Stimulated activated memory B cell treated with anti-CD40 and anti-IgM and Interleukin-4, amounts not matched to agents 10 μg/mL and 1 μg/mL and 100 μg/mL, for 72 hours (primary cell): ENCODE data around the gene HAND1.
A peak's percentile ranks its signal among the peaks of the same experiment; 100 is the strongest.

Experiments
- ATAC-seq: fragments of 150-1000 bp; cut with Tn5 transposase; 2 replicates; pipeline ENCODE4 v1.10.0; 2021
- H3K27ac Mint-ChIP-seq: one replicate; pipeline ENCODE4 v1.8.0; 2022; ENCODE audit warnings: mild to moderate bottlenecking, mixed read lengths
- H3K27me3 Mint-ChIP-seq: one replicate; pipeline ENCODE4 v1.8.0; 2022; ENCODE audit warnings: mixed read lengths
- H3K36me3 Mint-ChIP-seq: one replicate; pipeline ENCODE4 v1.8.0; 2022; ENCODE audit warnings: mixed read lengths
- H3K4me1 Mint-ChIP-seq: one replicate; pipeline ENCODE4 v1.8.0; 2022; ENCODE audit warnings: mixed read lengths
- H3K4me3 Mint-ChIP-seq: one replicate; pipeline ENCODE4 v1.8.0; 2022; ENCODE audit warnings: mild to moderate bottlenecking, moderate library complexity, mixed read lengths
- H3K9me3 Mint-ChIP-seq: one replicate; pipeline ENCODE4 v1.8.0; 2022; ENCODE audit warnings: mixed read lengths

The HAND1 gene

DNA sequence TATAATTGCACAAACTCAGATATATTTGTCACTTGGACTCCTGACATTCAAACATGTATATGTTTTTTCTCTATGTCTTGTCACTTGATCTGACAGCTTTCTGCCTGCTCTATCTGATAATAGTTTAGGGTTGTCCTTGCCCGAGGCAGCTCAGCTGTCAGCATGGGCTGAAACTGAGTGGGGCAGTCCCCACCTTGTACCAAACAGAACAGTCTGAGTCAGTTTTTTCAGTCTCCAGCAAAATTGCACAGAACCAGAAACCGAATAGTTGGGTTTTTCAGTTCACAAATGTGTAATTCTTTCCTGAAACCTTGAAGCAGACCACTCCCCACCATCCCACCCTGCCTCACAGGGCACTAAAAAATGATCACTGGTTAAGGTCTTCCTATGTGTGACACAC is 9.5 kb upstream of the HAND1 start:
- Mint-ChIP-seq H3K4me1 (peaks cover 13% of the 10 kb centered on the region), H3K4me3 (no peak overlapping the region), H3K9me3 (no peaks in the 10 kb centered on the region), H3K36me3 (no peaks in the 10 kb centered on the region), H3K27ac (no peak overlapping the region), H3K27me3 (peaks cover 73% of the 10 kb centered on the region)
- peak; percentile 89 for ATAC-seq

DNA sequence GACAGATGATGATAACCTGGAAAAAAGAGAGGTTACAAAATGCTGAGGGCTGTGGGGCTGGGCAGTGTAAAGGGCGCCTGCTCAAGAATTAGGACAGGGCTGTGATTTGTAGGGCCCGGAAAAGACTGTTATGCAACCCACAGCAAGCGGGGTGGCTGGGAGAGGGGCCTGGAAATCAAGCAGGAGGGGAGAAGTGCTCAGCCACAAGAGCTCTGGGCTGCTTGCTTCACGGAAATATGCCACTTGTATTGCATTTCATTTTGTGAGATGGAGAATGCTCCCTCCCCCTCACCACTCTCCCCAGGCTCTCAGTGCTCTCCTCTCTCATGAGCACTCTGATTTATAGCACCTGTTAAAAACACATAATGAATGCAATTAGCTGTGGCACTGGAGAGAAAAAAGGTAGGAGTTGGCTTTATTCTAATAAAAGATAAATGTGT is 8.4 kb upstream of the HAND1 start:
- H3K4me1 Mint-ChIP-seq: peaks cover 17% of the 10 kb centered on the region
- no peak overlapping the region for H3K27ac Mint-ChIP-seq
- peaks cover 74% of the 10 kb centered on the region for H3K27me3 Mint-ChIP-seq
- H3K36me3 Mint-ChIP-seq: no peaks in the 10 kb centered on the region
- no peaks in the 10 kb centered on the region for H3K9me3 Mint-ChIP-seq
- no peak overlapping the region for H3K4me3 Mint-ChIP-seq
- no peak for ATAC-seq

DNA sequence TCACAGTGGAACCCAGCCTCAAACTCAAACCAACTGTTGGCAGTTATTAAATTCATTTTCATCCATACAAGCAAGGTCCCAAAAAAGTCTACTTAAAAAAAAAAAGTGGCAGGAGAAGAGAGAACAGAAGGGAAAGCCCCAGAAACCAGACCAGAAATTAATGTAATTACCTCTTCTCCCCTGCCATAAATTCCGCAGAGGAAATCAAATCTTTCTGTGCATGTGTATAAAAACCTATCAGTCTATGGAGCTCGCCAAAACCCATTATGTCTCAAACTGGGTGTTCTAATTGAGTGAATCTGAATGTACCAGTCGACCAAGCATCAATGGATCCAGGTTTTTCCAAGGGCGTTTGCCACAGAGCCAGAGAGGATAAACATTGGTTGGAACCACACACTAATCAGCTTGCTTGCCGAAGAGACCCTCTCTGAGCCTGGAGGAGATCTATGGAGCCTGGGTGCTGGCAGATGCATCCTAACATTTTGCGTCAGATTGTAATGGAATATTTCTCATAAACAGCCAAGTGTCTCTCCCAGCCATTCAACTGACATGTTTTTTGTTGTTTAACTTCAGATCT is 7.9 kb upstream of the HAND1 start:
- no peak for ATAC-seq
- H3K27ac Mint-ChIP-seq: no peak overlapping the region
- H3K4me3 Mint-ChIP-seq: no peak overlapping the region
- peaks cover 17% of the 10 kb centered on the region for H3K4me1 Mint-ChIP-seq
- H3K36me3 Mint-ChIP-seq: no peaks in the 10 kb centered on the region
- H3K9me3 Mint-ChIP-seq: no peaks in the 10 kb centered on the region
- H3K27me3 Mint-ChIP-seq: peaks cover 78% of the 10 kb centered on the region

- Mint-ChIP-seq H3K27ac (no peak overlapping the region), H3K4me1 (peaks cover 17% of the 10 kb centered on the region), H3K36me3 (no peaks in the 10 kb centered on the region), H3K4me3 (no peak overlapping the region), H3K9me3 (no peaks in the 10 kb centered on the region), H3K27me3 (peaks cover 84% of the 10 kb centered on the region)
- no peak for ATAC-seq
Measured at GRCh38 chr5:154485096-154485491, 7.1 kb upstream of the HAND1 start.

- no peak for ATAC-seq
- Mint-ChIP-seq H3K36me3 (no peaks in the 10 kb centered on the region), H3K4me3 (no peak overlapping the region), H3K4me1 (peaks cover 20% of the 10 kb centered on the region), H3K27ac (no peak overlapping the region), H3K9me3 (no peaks in the 10 kb centered on the region), H3K27me3 (peaks cover 84% of the 10 kb centered on the region)
Measured at GRCh38 chr5:154484393-154485095, 6.5 kb upstream of the HAND1 start.

GRCh38 chr5:154483654-154484392 is 5.8 kb upstream of the HAND1 start:
- Mint-ChIP-seq H3K27ac (no peak overlapping the region), H3K9me3 (no peaks in the 10 kb centered on the region), H3K36me3 (no peaks in the 10 kb centered on the region), H3K4me3 (no peak overlapping the region), H3K4me1 (peaks cover 24% of the 10 kb centered on the region), H3K27me3 (peaks cover 88% of the 10 kb centered on the region)
- ATAC-seq: no peak

GRCh38 chr5:154482528-154483449 is 4.8 kb upstream of the HAND1 start:
- Mint-ChIP-seq H3K27ac (no peak overlapping the region), H3K9me3 (no peaks in the 10 kb centered on the region)

DNA sequence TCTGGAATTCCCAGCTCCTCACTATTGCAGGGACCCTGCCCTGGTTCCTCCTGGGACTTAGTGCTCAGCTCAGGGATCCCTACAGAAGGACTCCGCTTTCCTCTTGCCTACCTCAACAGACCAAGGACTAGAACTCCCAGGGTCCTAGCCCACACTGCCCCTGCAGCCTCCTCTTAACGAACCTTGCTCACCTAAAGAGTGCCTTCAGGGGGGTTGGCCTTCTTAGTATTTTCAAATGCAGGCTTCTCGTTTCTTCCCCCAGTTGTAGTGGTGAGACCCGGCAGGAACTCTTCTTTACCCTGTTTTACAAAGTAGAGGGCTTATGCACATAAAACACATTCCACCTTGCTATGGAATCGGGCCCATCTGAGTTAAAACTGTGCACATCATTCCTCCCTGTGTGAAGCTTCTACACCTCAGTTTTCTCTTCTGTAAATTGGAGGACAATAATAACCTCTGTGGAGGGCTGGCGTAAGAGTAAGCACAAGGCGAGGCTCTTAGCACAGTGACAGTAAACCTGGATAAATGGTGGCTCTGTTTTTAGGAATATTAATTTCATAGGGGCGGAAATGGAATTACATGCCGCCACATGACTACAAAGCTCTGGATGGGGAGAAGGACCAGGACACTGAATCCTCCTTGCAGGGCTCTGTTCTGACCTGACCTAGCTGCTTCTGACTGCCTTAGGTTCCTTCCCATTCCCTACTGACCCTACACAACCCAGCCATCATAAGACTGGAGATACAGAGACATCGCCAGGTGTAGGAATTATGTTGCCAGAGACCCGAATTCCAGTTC is 3.8 kb upstream of the HAND1 start:
- H3K36me3 Mint-ChIP-seq: no peaks in the 10 kb centered on the region
- peaks cover 4% of the 10 kb centered on the region for H3K9me3 Mint-ChIP-seq
- H3K4me3 Mint-ChIP-seq: no peak overlapping the region
- H3K4me1 Mint-ChIP-seq: peaks cover 28% of the 10 kb centered on the region
- H3K27me3 Mint-ChIP-seq: peaks cover 92% of the 10 kb centered on the region
- ATAC-seq: no peak
- H3K27ac Mint-ChIP-seq: no peak overlapping the region

More at GRCh38 chr5:154482528-154483449, 4.8 kb upstream of the HAND1 start:
- no peaks in the 10 kb centered on the region for H3K36me3 Mint-ChIP-seq
- ATAC-seq: no peak
- H3K4me3 Mint-ChIP-seq: no peak overlapping the region
- peaks cover 87% of the 10 kb centered on the region for H3K27me3 Mint-ChIP-seq
- peaks cover 24% of the 10 kb centered on the region for H3K4me1 Mint-ChIP-seq

DNA sequence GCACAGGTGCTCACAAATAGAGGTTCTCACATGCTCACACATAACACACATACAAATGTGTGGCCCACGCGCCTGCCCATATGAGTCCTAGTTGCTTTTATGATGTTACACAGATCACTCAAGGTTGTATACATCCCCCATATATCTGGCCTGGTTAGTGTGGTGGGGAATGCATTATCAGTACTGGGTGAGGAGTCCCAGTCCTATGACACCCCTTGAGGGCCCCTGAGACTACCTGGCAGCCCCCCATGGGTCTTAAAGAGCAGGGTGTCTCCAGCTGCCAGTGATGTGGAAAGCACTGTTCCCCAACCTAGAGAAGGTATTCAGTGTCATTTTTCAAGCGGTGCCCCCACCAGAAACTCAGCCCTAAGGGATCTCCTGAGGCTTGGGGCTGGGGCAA is 2.8 kb upstream of the HAND1 start:
- Mint-ChIP-seq H3K36me3 (no peaks in the 10 kb centered on the region), H3K27ac (no peak overlapping the region), H3K4me3 (no peak overlapping the region), H3K4me1 (peaks cover 35% of the 10 kb centered on the region), H3K27me3 (peaks cover 92% of the 10 kb centered on the region), H3K9me3 (peaks cover 4% of the 10 kb centered on the region)
- ATAC-seq: no peak

DNA sequence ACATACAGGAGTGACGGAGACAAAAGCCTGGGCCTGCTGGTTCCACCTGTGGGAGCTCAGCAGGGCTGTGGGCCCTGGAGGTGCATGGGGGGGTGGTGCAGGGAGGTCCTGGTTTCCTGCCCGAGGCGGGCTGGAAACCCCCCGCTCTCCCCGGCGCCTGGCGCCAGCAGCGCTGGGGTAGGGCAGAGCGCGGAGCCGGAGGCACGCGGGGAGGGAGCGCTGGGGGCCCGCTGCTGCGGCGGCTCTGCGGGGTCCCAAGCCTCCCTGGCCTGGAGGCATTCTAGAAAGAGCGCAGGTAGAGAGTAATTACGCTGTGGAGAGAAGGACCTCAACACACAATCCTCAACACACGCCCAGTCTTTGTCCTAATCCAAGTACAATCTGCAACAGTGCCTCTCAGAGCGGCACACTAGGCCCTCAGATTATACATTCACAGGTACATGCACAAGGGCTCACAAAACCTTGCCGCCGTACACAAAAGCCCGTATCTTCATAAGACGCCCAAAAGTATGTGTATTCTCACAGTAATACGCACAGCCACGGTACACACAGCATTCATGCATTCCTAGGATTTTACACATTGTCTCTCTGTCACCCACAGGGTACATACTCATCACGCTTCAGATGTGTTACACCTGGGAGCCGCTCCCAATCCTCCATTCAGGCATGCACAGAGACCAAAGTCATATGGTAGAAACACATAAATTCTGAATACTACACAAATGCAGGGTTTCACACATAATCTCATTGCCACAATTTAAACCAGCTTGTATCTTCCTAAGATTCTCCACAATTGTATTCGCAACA is 2.1 kb upstream of the HAND1 start:
- peaks cover under 1% of the 10 kb centered on the region for H3K36me3 Mint-ChIP-seq
- no peak overlapping the region for H3K27ac Mint-ChIP-seq
- ATAC-seq: no peak
- peaks cover 4% of the 10 kb centered on the region for H3K9me3 Mint-ChIP-seq
- H3K27me3 Mint-ChIP-seq: peaks cover 92% of the 10 kb centered on the region
- H3K4me3 Mint-ChIP-seq: no peak overlapping the region
- peaks cover 37% of the 10 kb centered on the region for H3K4me1 Mint-ChIP-seq

DNA sequence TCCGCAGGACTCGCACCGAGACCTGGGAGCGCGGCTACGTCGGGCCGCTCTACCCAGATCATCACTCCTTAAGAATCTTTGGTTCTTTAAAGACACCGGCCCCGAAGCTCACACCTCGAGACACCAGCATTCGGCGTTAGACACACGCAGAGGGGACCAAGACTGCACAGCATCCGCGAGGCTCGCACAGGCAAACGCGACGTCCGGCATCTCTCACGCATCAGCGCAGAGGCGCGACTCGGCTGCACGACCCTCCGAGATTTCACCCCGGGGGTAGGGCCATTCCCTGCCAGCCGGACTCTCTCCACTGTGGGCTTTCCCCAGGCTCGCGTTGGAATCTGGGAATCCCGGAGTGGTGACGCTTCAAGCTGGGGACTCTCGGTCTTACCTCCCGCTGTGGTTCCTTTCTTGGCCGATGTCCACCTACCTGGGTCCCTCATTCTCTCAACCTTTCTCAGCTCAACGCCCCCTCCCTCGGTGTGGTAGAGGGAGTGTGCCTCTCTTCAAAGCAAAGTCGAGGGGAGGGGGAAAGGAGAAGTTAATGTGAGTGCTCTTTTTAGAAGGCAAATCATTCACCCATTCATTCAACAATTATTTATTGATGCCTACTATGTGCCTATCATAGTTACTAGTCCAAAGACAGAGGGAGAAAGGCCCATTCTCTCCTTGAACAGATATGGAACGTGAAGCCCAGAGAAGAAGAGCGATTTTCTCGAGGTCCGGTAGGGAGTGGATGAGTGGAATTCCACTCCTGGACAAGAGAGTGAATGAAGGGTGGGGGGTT is 1.3 kb upstream of the HAND1 start:
- H3K27ac Mint-ChIP-seq: no peak overlapping the region
- H3K4me1 Mint-ChIP-seq: peaks cover 45% of the 10 kb centered on the region
- H3K27me3 Mint-ChIP-seq: peaks cover 92% of the 10 kb centered on the region
- ATAC-seq: no peak
- peaks cover 4% of the 10 kb centered on the region for H3K9me3 Mint-ChIP-seq
- H3K4me3 Mint-ChIP-seq: peak overlapping the region; percentile 21
- H3K36me3 Mint-ChIP-seq: peaks cover 5% of the 10 kb centered on the region

- Mint-ChIP-seq H3K4me3 (no peak overlapping the region), H3K9me3 (peaks cover 4% of the 10 kb centered on the region), H3K36me3 (peaks cover 5% of the 10 kb centered on the region), H3K27me3 (peaks cover 92% of the 10 kb centered on the region), H3K4me1 (peaks cover 51% of the 10 kb centered on the region), H3K27ac (no peak overlapping the region)
- ATAC-seq: no peak
Measured at GRCh38 chr5:154478752-154479159, 729 bp upstream of the HAND1 start.
